ENCODE results near the gene MOB1A. TPM values are rescaled to one million over a fixed set of nuclear protein-coding genes. Genes with fewer than 3 reads are reported as not detected.

MOB1A gene
- total and polyA plus RNA-seq, 2 of the 8 experiments (the other 6 are each of a cell fraction or from before 2014, with no cell fraction given): 21.6 to 91.7 TPM

GRCh38 chr2:74198023-74198460 is 19.4 kb upstream of the MOB1A start:
- DNase-seq (ENCODE audit: low read depth in 1 of 2, low spot score in 2 of 2): no peak
- no peak overlapping the region for H2BK20ac ChIP-seq (ENCODE audit: low read length)
- peak overlapping the region; percentile 36; the same call in 1 of the 2 replicates for H2BK15ac ChIP-seq (ENCODE audit: low read length)
- H3K4ac ChIP-seq (replicated peaks; ENCODE audit: insufficient read length, low read depth, low read length): no peak overlapping the region
- peak overlapping the region; percentile 72; the same call in 1 of the 2 replicates for H2AFZ ChIP-seq (ENCODE audit: low read length)
- H4K20me1 ChIP-seq (replicated peaks in 1 of 2; ENCODE audit: control insufficient read depth in 1 of 2, insufficient read depth in 2 of 2, low read length in 2 of 2): peaks cover 18 to 26% of the 10 kb centered on the region in 2 experiments
- no peak overlapping the region for H3K56ac ChIP-seq (replicated peaks; ENCODE audit: insufficient read length, low read depth, low read length)
- H3K9ac ChIP-seq (replicated peaks in 1 of 4; ENCODE audit: extremely low read depth in 1 of 4, low read depth in 3 of 4, low read length in 3 of 4): peak overlapping the region in 3 of 4 experiments; percentile 26 to 48 (median 41); a peak in 4 of 7 replicates
- no peak overlapping the region for H2AK5ac ChIP-seq (ENCODE audit: low read depth, low read length)
- peaks cover 0 to 8% (median 3%) of the 10 kb centered on the region in 4 experiments; a peak in 2 of 7 replicates for H3K4me1 ChIP-seq (replicated peaks in 1 of 4; ENCODE audit: control insufficient read depth in 3 of 4, insufficient read depth in 4 of 4, low read length in 3 of 4)
- ChIA-PET CTCF (ENCODE audit: partially characterized antibody) (interaction anchor here (0.9 to 2.9 kb wide), 11 partner anchors 10 to 193 kb away, joined by 3 to 23 read pairs (median 3); partner anchors contain the start of genes BOLA3 and MOB1A), POLR2A (ENCODE audit: partially characterized antibody) (interaction anchor here (1.1 to 72.1 kb wide), 16 partner anchors 11 to 461 kb away, joined by 3 to 2699 read pairs (median 4); partner anchors contain the start of genes BOLA3, MOB1A, MTHFD2 and STAMBP)
- WGBS, 2 experiments (ENCODE audit: extremely low coverage in 1 of 2, insufficient coverage in 1 of 2, insufficient read length in 1 of 2, insufficient replicate concordance in 2 of 2, low coverage in 1 of 2, low lambda C conversion rate in 2 of 2, missing lambda C conversion rate in 1 of 2): 33% methylated on average over 17 of the region's 18 CpGs; no CpG with 5 or more reads in 1 of the 2 experiments
- no peak overlapping the region for H3K18ac ChIP-seq (ENCODE audit: extremely low read depth, low read length)
- H3K23me2 ChIP-seq (ENCODE audit: low read depth, low read length): peaks cover 8% of the 10 kb centered on the region
- peak overlapping the region; percentile 55 to 100 for H3K4me2 ChIP-seq (ENCODE audit: insufficient read depth in 1 of 2, low read depth in 2 of 2, low read length in 2 of 2)
- H4K8ac ChIP-seq (ENCODE audit: extremely low read depth, insufficient read depth, low read length): no peak overlapping the region
- no peaks in the 10 kb centered on the region for H3K27me3 ChIP-seq (replicated peaks in 1 of 4; ENCODE audit: control insufficient read depth in 3 of 4, extremely low read depth in 1 of 4, insufficient read depth in 3 of 4, low read length in 3 of 4)
- peaks cover 0 to 28% (median 2%) of the 10 kb centered on the region in 4 experiments; a peak in 4 of 8 replicates for H3K36me3 ChIP-seq (ENCODE audit: control insufficient read depth in 2 of 4, insufficient read depth in 4 of 4, low read length in 3 of 4)
- FAIRE-seq: peak; percentile 62
- peak overlapping the region; percentile 80; the same call in 1 of the 2 replicates for H2BK12ac ChIP-seq (ENCODE audit: low read depth, low read length)
- H3K23ac ChIP-seq (ENCODE audit: insufficient read length): no peak overlapping the region
- H3K9me3 ChIP-seq (ENCODE audit: insufficient read depth in 2 of 2, low read depth in 1 of 2, low read length in 1 of 2): no peaks in the 10 kb centered on the region
- no peak overlapping the region for H4K91ac ChIP-seq (replicated peaks; ENCODE audit: insufficient read length, low read length)
- no peak overlapping the region for H2BK120ac ChIP-seq (replicated peaks; ENCODE audit: low read depth, low read length)
- peak overlapping the region; percentile 85 to 98 (median 89) for H3K4me3 ChIP-seq (ENCODE audit: extremely low read depth in 1 of 4, insufficient read depth in 2 of 4, low read depth in 3 of 4, low read length in 4 of 4)
- TF ChIP-seq BCL11A (IDR thresholded peaks at IDR 0.05; ENCODE audit: low read depth in 2 of 2, low read length in 2 of 2) (no peak), RFX5 (IDR thresholded peaks at IDR 0.05; ENCODE audit: borderline replicate concordance, low read depth, low read length) (0 out of 2 replicates have a peak, but pooled peaks have one; percentile 38), KDM1A (IDR thresholded peaks at IDR 0.05; ENCODE audit: borderline replicate concordance, low read length) (0 out of 2 replicates have a peak, but pooled peaks have one; percentile 33), PHF8 (conservative IDR thresholded peaks at IDR 0.05; ENCODE audit: low read depth, low read length) (no peak)
- H3K79me2 ChIP-seq (ENCODE audit: control insufficient read depth in 1 of 2, insufficient read depth in 2 of 2, low read length in 2 of 2): peaks cover 30 to 46% of the 10 kb centered on the region in 2 experiments
- no peaks in the 10 kb centered on the region for H3K79me1 ChIP-seq (ENCODE audit: low read depth, low read length)
- peak overlapping the region; percentile 13 for H4K5ac ChIP-seq (ENCODE audit: insufficient read length, low read depth, low read length)
- no peak overlapping the region for H3K14ac ChIP-seq (ENCODE audit: insufficient read length)
- no peak overlapping the region for H3K27ac ChIP-seq (ENCODE audit: low read depth, low read length)
- no peak overlapping the region; the same call in 1 of the 2 replicates for H2BK5ac ChIP-seq (ENCODE audit: low read depth, low read length)

Data from H1 (cell line).